SK-N-MC (cell line): Measurements from ENCODE around the gene QKI.

Experiments used
- DNase-seq: peaks from one replicate; pipeline ENCODE4 v3.0.0-alpha.2; 2011; ENCODE audit warnings: low read depth, low spot score
- H3K27ac ChIP-seq: fragments of 200-600 bp; sonication (generic); 2 replicates; pipeline ENCODE4 v1.5.1; 2016; ENCODE audit warnings: mixed run types
- H3K36me3 ChIP-seq: fragments of 200-600 bp; sonication (generic); 2 replicates; pipeline ENCODE4 v1.6.1; 2017; ENCODE audit warnings: antibody characterized with exemption, low read length, mixed read lengths; ENCODE audit not compliant: insufficient read depth
- H3K4me3 ChIP-seq: fragments of 200-600 bp; sonication (generic); 2 replicates; pipeline ENCODE4 v1.5.1; 2016
- H3K9ac ChIP-seq: fragments of 200-600 bp; sonication (generic); 2 replicates; pipeline ENCODE4 v1.8.0; 2017; ENCODE audit warnings: mixed run types, mixed read lengths; ENCODE audit not compliant: insufficient read length
- H3K9me3 ChIP-seq: fragments of 200-600 bp; sonication (generic); 2 replicates; pipeline ENCODE4 v1.6.1; 2017; ENCODE audit warnings: low read depth, mild to moderate bottlenecking, antibody characterized with exemption, low read length, moderate library complexity, mixed read lengths
- EZH2 ChIP-seq: fragments of 200-600 bp; sonication (generic); IDR thresholded peaks from one replicate; pipeline ENCODE4 v1.6.1; 2017; ENCODE audit warnings: antibody characterized with exemption
- FOXP2 ChIP-seq: optimal IDR thresholded peaks from 2 replicates; pipeline ENCODE3; 2011; ENCODE audit warnings: mild to moderate bottlenecking, moderate library complexity; ENCODE audit not compliant: insufficient read depth; ENCODE audit errors: extremely low read length, control extremely low read depth
- POLR2AphosphoS5 ChIP-seq: IDR thresholded peaks from 2 replicates; pipeline ENCODE4 v1.6.1; 2012; ENCODE audit warnings: mild to moderate bottlenecking, low read depth, low read length, borderline replicate concordance

The QKI gene

GRCh38 chr6:163543321-163543720 is 128.8 kb downstream of the QKI start:
- H3K36me3 ChIP-seq, result no peaks in the 10 kb centered on the region

GRCh38 chr6:163545370-163545769 is 130.9 kb downstream of the QKI start:
- Histone ChIP-seq H3K27ac (no peak overlapping the region), H3K36me3 (no peaks in the 10 kb centered on the region), H3K9me3 (no peaks in the 10 kb centered on the region), H3K9ac (no peak overlapping the region), H3K4me3 (no peak overlapping the region)
- TF ChIP-seq FOXP2 (no peak), POLR2AphosphoS5 (no peak), EZH2 (no peak)
- no peak for DNase-seq

More at GRCh38 chr6:163543321-163543720, 128.8 kb downstream of the QKI start:
- Histone ChIP-seq H3K9me3 (no peaks in the 10 kb centered on the region), H3K4me3 (no peak overlapping the region), H3K9ac (no peak overlapping the region), H3K27ac (no peak overlapping the region)
- TF ChIP-seq POLR2AphosphoS5 (no peak), FOXP2 (no peak), EZH2 (no peak)
- DNase-seq, result no peak

GRCh38 chr6:163547287-163547686 is 132.8 kb downstream of the QKI start:
- H3K4me3 ChIP-seq, result no peak overlapping the region
- no peaks in the 10 kb centered on the region for H3K36me3 ChIP-seq
- TF ChIP-seq POLR2AphosphoS5 (no peak), EZH2 (no peak), FOXP2 (no peak)
- H3K9me3 ChIP-seq, result no peaks in the 10 kb centered on the region
- no peak for DNase-seq
- no peak overlapping the region for H3K9ac ChIP-seq
- no peak overlapping the region for H3K27ac ChIP-seq

GRCh38 chr6:163548624-163549023 is 134.1 kb downstream of the QKI start:
- Histone ChIP-seq H3K9ac (no peak overlapping the region), H3K4me3 (no peak overlapping the region), H3K36me3 (no peaks in the 10 kb centered on the region), H3K27ac (no peak overlapping the region), H3K9me3 (no peaks in the 10 kb centered on the region)
- no peak for DNase-seq
- TF ChIP-seq EZH2 (no peak), POLR2AphosphoS5 (no peak), FOXP2 (no peak)

GRCh38 chr6:163554032-163554431 is 139.5 kb downstream of the QKI start:
- H3K9me3 ChIP-seq, result no peaks in the 10 kb centered on the region
- no peak for TF ChIP-seq EZH2
- no peak for TF ChIP-seq FOXP2
- no peak for TF ChIP-seq POLR2AphosphoS5
- no peak overlapping the region for H3K27ac ChIP-seq
- no peak overlapping the region for H3K4me3 ChIP-seq
- H3K36me3 ChIP-seq, result no peaks in the 10 kb centered on the region
- no peak overlapping the region for H3K9ac ChIP-seq
- DNase-seq, result no peak

- no peak for DNase-seq
- Histone ChIP-seq H3K36me3 (no peaks in the 10 kb centered on the region), H3K9ac (no peak overlapping the region), H3K9me3 (no peaks in the 10 kb centered on the region), H3K4me3 (no peak overlapping the region), H3K27ac (no peak overlapping the region)
- no peak for TF ChIP-seq FOXP2
Observed at GRCh38 chr6:163554663-163555062, 140.1 kb downstream of the QKI start.

GRCh38 chr6:163559661-163560060 is 145.1 kb downstream of the QKI start:
- H3K9ac ChIP-seq, result no peak overlapping the region
- TF ChIP-seq FOXP2 (no peak), EZH2 (no peak), POLR2AphosphoS5 (no peak)
- H3K36me3 ChIP-seq, result no peaks in the 10 kb centered on the region
- DNase-seq, result no peak
- H3K27ac ChIP-seq, result no peak overlapping the region
- no peak overlapping the region for H3K4me3 ChIP-seq
- H3K9me3 ChIP-seq, result no peaks in the 10 kb centered on the region

- Histone ChIP-seq H3K4me3 (no peak overlapping the region), H3K9ac (no peak overlapping the region), H3K9me3 (no peaks in the 10 kb centered on the region), H3K36me3 (no peaks in the 10 kb centered on the region), H3K27ac (no peak overlapping the region)
- no peak for TF ChIP-seq FOXP2
- TF ChIP-seq POLR2AphosphoS5, result no peak
- TF ChIP-seq EZH2, result no peak
- DNase-seq, result no peak
Observed at GRCh38 chr6:163563318-163563717, 148.8 kb downstream of the QKI start.

- Histone ChIP-seq H3K4me3 (no peak overlapping the region), H3K9me3 (no peaks in the 10 kb centered on the region), H3K9ac (no peak overlapping the region), H3K36me3 (no peaks in the 10 kb centered on the region), H3K27ac (no peak overlapping the region)
- DNase-seq, result no peak
- TF ChIP-seq FOXP2, result no peak
- TF ChIP-seq POLR2AphosphoS5, result no peak
- no peak for TF ChIP-seq EZH2
Observed at GRCh38 chr6:163564534-163564933, 150.0 kb downstream of the QKI start.
